ENCODE results near the gene RAB20.

DNA sequence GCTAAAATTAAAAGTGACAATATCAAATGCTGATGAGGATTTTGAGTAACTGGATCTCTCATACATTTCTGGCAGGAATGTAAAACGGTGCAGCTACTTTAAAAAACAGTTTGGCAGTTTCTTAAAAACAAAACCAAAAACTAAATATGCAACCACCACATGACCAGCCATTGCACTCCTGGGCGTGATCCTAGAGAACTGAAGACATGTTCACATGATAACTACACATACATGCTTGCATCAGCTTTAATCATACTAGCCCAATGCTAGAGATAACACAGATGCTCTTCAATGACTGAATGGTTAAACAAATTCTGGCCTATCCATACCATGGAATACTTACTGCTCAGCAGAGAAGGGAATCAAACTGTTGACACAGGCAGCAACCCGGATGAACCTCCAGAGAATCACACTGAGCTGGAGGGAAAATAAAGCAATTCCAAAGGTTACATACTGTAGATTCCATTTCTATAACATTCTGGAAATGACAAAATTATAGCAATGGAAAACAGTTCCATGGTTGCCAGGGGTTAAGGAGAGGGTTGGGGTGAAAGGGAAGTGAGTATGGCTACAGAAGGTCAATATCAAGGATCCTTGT is 28.4 kb upstream of the RAB20 start:
- TF ChIP-seq, protein P1, sequence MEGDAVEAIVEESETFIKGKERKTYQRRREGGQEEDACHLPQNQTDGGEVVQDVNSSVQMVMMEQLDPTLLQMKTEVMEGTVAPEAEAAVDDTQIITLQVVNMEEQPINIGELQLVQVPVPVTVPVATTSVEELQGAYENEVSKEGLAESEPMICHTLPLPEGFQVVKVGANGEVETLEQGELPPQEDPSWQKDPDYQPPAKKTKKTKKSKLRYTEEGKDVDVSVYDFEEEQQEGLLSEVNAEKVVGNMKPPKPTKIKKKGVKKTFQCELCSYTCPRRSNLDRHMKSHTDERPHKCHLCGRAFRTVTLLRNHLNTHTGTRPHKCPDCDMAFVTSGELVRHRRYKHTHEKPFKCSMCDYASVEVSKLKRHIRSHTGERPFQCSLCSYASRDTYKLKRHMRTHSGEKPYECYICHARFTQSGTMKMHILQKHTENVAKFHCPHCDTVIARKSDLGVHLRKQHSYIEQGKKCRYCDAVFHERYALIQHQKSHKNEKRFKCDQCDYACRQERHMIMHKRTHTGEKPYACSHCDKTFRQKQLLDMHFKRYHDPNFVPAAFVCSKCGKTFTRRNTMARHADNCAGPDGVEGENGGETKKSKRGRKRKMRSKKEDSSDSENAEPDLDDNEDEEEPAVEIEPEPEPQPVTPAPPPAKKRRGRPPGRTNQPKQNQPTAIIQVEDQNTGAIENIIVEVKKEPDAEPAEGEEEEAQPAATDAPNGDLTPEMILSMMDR (IDR thresholded peaks at IDR 0.05): no peak
- no peak for TF ChIP-seq EZH2 (IDR thresholded peaks at IDR 0.05; ENCODE audit: borderline replicate concordance, insufficient read depth, low read depth, low read length, poor library complexity, severe bottlenecking)
